ENCODE data around the gene MAPRE2.
A peak's percentile ranks its signal among the peaks of the same experiment; 100 is the strongest.

Gene MAPRE2

GRCh38 chr18:35032113-35032512 lies 9.1 kb upstream of the MAPRE2 start:
- no peak for TF ChIP-seq CTCF (conservative IDR thresholded peaks at IDR 0.05)
- peak overlapping the region; percentile 80 for H3K27ac ChIP-seq

DNA sequence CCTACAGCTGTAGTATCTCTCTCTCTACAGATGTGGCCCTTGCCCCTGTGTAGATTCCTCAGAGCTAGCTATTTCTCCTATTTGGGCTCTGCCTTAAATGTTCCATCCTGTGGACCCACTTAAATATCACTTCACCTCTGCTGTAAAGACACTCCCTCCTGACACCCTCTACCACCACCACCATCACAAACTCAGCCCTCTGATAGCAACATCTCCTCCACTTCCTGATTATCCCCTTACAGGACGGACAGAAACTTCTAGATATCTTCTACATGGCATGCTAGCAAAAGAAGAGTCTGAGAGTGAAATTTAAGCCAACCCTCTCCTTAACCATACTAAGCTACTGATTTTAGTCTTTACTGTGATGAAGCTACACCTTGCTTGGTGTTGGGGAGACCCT lies 3.2 kb upstream of the MAPRE2 start:
- no peak for TF ChIP-seq CTCF (conservative IDR thresholded peaks at IDR 0.05)

GRCh38 chr18:35038881-35039491 lies 2.2 kb upstream of the MAPRE2 start:
- no peak for TF ChIP-seq CTCF (conservative IDR thresholded peaks at IDR 0.05)
- H3K27ac ChIP-seq: no peak overlapping the region

More for the DNA sequence above, 3.2 kb upstream of the MAPRE2 start:
- H3K27ac ChIP-seq: no peak overlapping the region

DNA sequence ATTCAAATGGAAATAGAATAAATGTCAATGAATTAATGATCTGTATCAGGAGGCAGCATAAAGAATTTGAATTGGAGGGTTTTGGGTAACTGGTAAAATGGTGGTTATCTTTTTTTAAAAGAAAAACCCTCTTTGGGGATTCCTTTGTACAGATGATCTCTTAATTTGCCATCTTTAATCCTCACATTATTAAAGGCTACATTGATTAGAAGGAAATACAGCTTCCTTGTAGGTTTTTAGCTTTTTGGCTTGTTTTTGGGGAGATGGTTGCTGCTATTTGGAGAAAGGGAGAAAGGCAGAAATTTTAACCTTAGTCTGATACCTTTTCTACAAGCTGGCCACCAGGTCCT lies 600 bp upstream of the MAPRE2 start:
- no peak for TF ChIP-seq CTCF (conservative IDR thresholded peaks at IDR 0.05)
- H3K27ac ChIP-seq: peak overlapping the region; percentile 75

DNA sequence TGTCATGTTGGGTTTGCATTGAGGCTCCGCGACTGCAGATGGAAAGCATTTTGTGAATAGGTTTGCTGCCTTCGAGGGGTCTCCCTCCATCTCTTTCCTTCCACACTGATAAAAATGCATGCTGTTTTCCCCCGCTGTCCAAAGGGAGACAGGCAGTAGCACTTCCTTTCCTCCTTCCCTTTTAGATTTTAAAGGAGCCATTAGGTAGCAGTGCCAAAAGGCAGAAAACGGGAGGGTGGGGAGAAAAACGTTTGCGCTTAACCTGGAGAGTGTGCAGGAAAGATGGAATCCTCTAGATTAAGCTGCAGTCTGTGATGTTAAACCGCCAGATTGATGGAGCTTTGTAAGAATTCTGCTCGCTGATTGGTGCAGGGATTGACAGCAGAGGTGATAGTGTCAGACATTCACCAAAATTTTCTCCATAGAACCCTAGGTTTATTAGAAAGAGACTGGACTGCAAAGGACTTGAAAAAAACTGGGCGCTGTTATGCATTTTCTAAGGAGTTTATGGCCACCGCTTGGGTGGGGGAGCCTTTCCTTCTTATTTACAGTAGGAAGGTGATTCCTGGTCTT lies 688 bp downstream of the MAPRE2 start:
- H3K27ac ChIP-seq: peak overlapping the region; percentile 75
- no peak for TF ChIP-seq CTCF (conservative IDR thresholded peaks at IDR 0.05)

DNA sequence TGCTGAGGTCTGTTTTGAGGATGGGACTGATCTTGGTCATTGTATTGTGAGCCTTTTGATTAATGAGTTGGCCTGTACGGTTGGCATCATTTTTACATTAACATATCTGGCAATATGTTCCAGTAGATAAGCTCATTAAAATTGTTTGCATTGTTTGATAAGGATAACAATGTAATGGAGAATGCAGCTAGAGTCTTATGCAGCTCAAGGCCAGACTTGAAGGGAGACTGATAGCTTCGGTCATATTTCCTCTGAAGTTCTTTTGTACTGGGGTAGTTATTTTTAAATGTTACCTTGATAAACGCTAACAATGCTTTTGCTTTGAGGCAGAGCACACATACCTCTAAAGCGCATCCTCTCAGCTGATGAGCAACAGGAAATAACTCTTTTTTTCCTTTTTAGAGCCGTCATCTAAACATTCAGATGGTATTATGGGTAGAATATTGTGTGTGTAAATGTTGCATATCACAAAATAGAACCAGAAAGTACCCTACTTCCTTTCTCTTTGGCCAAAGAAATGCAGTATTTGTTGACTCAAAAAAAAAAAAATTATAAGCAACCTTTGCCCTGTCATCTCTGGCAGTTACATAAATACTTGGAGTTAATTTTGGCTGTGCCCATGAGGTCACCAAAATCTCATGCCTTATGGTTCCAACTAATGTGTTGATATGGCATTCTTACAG lies 1.3 kb downstream of the MAPRE2 start:
- no peak for TF ChIP-seq CTCF (conservative IDR thresholded peaks at IDR 0.05)
- H3K27ac ChIP-seq: peak overlapping the region; percentile 75

GRCh38 chr18:35043207-35043606 lies 2.0 kb downstream of the MAPRE2 start:
- no peak for TF ChIP-seq CTCF (conservative IDR thresholded peaks at IDR 0.05)
- H3K27ac ChIP-seq: peak overlapping the region; percentile 75; the same call in 1 of the 2 replicates
